ENCODE results near the gene EHMT2.

EHMT2 gene

DNA sequence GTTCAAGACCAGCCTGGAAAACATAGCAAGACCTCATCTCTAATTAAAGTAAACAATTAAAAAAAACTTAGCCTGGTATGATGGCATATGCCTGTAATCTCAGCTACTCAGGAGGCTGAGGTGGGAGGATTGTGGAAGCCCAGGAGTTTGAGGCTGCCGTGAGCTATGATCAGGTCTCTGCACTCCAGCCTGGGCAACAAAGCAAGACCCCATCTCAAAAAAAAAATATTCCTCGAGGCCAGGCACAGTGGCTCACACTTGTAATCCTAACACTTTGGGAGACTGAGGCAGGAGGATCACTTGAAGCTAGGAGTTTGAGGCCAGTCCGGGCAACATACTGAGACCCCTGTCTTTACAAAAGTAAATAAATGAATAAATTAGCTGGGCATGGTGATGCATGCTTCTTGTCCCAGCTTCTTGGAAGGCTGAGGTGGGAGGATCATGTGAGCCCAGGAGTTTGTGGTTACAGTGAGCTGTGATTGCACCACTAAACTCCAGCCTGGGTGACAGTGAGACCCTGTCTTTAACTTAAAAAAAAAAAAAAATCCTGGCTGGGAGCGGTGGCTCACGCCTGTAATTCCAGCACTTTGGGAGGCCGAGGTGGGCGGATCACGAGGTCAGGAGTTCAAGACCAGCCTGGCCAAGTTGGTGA, 20.7 kb upstream of the EHMT2 start:
- TF ChIP-seq ZNF777 (tag by site-specific recombination; IDR thresholded peaks at IDR 0.05; ENCODE audit: borderline replicate concordance) (no peak), ZNF791 (tag by site-specific recombination; IDR thresholded peaks at IDR 0.05) (no peak), ZNF426 (tag by site-specific recombination; IDR thresholded peaks at IDR 0.05) (no peak), ZSCAN16 (tag by site-specific recombination; IDR thresholded peaks at IDR 0.05) (no peak), ZNF121 (tag by site-specific recombination; IDR thresholded peaks at IDR 0.05) (peak; percentile 68; the same call in 1 of the 2 replicates), ZFHX2 (tag by site-specific recombination; conservative IDR thresholded peaks at IDR 0.05) (0 out of 2 replicates have a peak, but pooled peaks have one; percentile 14), ZNF214 (tag by site-specific recombination; IDR thresholded peaks at IDR 0.05; ENCODE audit: borderline replicate concordance) (no peak)
- TF ChIP-seq, protein P1, sequence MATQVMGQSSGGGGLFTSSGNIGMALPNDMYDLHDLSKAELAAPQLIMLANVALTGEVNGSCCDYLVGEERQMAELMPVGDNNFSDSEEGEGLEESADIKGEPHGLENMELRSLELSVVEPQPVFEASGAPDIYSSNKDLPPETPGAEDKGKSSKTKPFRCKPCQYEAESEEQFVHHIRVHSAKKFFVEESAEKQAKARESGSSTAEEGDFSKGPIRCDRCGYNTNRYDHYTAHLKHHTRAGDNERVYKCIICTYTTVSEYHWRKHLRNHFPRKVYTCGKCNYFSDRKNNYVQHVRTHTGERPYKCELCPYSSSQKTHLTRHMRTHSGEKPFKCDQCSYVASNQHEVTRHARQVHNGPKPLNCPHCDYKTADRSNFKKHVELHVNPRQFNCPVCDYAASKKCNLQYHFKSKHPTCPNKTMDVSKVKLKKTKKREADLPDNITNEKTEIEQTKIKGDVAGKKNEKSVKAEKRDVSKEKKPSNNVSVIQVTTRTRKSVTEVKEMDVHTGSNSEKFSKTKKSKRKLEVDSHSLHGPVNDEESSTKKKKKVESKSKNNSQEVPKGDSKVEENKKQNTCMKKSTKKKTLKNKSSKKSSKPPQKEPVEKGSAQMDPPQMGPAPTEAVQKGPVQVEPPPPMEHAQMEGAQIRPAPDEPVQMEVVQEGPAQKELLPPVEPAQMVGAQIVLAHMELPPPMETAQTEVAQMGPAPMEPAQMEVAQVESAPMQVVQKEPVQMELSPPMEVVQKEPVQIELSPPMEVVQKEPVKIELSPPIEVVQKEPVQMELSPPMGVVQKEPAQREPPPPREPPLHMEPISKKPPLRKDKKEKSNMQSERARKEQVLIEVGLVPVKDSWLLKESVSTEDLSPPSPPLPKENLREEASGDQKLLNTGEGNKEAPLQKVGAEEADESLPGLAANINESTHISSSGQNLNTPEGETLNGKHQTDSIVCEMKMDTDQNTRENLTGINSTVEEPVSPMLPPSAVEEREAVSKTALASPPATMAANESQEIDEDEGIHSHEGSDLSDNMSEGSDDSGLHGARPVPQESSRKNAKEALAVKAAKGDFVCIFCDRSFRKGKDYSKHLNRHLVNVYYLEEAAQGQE (tag by site-specific recombination; IDR thresholded peaks at IDR 0.05), result no peak
- TF ChIP-seq, protein P2, sequence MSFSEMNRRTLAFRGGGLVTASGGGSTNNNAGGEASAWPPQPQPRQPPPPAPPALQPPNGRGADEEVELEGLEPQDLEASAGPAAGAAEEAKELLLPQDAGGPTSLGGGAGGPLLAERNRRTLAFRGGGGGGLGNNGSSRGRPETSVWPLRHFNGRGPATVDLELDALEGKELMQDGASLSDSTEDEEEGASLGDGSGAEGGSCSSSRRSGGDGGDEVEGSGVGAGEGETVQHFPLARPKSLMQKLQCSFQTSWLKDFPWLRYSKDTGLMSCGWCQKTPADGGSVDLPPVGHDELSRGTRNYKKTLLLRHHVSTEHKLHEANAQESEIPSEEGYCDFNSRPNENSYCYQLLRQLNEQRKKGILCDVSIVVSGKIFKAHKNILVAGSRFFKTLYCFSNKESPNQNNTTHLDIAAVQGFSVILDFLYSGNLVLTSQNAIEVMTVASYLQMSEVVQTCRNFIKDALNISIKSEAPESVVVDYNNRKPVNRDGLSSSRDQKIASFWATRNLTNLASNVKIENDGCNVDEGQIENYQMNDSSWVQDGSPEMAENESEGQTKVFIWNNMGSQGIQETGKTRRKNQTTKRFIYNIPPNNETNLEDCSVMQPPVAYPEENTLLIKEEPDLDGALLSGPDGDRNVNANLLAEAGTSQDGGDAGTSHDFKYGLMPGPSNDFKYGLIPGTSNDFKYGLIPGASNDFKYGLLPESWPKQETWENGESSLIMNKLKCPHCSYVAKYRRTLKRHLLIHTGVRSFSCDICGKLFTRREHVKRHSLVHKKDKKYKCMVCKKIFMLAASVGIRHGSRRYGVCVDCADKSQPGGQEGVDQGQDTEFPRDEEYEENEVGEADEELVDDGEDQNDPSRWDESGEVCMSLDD (tag by site-specific recombination; IDR thresholded peaks at IDR 0.05), result no peak
- TF ChIP-seq, protein P3, sequence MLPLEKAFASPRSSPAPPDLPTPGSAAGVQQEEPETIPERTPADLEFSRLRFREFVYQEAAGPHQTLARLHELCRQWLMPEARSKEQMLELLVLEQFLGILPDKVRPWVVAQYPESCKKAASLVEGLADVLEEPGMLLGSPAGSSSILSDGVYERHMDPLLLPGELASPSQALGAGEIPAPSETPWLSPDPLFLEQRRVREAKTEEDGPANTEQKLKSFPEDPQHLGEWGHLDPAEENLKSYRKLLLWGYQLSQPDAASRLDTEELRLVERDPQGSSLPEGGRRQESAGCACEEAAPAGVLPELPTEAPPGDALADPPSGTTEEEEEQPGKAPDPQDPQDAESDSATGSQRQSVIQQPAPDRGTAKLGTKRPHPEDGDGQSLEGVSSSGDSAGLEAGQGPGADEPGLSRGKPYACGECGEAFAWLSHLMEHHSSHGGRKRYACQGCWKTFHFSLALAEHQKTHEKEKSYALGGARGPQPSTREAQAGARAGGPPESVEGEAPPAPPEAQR (tag by site-specific recombination; IDR thresholded peaks at IDR 0.05), result no peak
- CTCF ChIA-PET, result interaction anchor here (0.5 to 1.8 kb wide), 6 partner anchors 8 to 245 kb away, joined by 3 to 6 read pairs (median 4); no protein-coding TSS in a partner anchor
- Histone ChIP-seq H3K4me1 (ENCODE audit: control insufficient read depth, insufficient read depth, low read length) (no peaks in the 10 kb centered on the region), H3K4me3 (ENCODE audit: low read depth, low read length) (no peak overlapping the region), H3K9me3 (ENCODE audit: control insufficient read depth, insufficient read depth, low read depth, low read length) (no peaks in the 10 kb centered on the region), H3K36me3 (ENCODE audit: control insufficient read depth in 2 of 2, insufficient read depth in 1 of 2, low read length in 2 of 2) (no peaks in the 10 kb centered on the region), H3K27ac (ENCODE audit: extremely low read depth, low read depth, low read length) (no peak overlapping the region)
- POLR2A ChIA-PET, result interaction anchor here (0.7 to 1.6 kb wide), 7 partner anchors 9 to 265 kb away, joined by 3 to 11 read pairs (median 4); partner anchors contain the start of gene HSPA1B

DNA sequence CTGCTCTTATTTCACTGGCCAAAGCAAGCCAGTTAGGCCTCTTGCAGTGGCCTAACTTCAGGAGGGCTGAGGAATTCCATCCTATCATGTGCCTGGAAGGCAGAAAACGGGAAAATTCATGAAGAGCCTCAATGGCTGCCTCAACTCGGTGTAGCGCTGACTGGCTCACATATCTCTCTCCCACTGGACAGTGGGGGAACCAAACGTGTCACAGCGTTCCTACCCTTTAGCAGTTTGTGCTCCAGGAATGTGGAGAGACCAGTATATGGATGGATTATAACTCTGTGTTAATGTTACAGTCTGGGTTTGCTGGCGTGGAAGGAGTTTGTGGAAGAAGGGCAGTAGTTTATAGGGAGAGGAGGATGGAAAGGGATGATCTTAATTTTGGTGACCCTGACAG, 18.3 kb upstream of the EHMT2 start:
- H3K36me3 ChIP-seq (ENCODE audit: control insufficient read depth in 2 of 2, insufficient read depth in 1 of 2, low read length in 2 of 2), result no peaks in the 10 kb centered on the region
- ChIA-PET CTCF (interaction anchor here (0.6 to 1.0 kb wide), 3 partner anchors 8 to 1233 kb away, joined by 3 to 4 read pairs (median 3); partner anchors contain the start of gene C2), POLR2A (no interaction called here)
- peaks cover 3% of the 10 kb centered on the region; the same call in 1 of the 2 replicates for H3K4me1 ChIP-seq (ENCODE audit: control insufficient read depth, insufficient read depth, low read length)
- no peak overlapping the region for H3K4me3 ChIP-seq (ENCODE audit: low read depth, low read length)
- H3K27ac ChIP-seq (ENCODE audit: extremely low read depth, low read depth, low read length), result no peak overlapping the region
- no peaks in the 10 kb centered on the region for H3K9me3 ChIP-seq (ENCODE audit: control insufficient read depth, insufficient read depth, low read depth, low read length)
- TF ChIP-seq EGR2 (tag by site-specific recombination; IDR thresholded peaks at IDR 0.05; ENCODE audit: low read depth), result no peak
- TF ChIP-seq, protein P4, sequence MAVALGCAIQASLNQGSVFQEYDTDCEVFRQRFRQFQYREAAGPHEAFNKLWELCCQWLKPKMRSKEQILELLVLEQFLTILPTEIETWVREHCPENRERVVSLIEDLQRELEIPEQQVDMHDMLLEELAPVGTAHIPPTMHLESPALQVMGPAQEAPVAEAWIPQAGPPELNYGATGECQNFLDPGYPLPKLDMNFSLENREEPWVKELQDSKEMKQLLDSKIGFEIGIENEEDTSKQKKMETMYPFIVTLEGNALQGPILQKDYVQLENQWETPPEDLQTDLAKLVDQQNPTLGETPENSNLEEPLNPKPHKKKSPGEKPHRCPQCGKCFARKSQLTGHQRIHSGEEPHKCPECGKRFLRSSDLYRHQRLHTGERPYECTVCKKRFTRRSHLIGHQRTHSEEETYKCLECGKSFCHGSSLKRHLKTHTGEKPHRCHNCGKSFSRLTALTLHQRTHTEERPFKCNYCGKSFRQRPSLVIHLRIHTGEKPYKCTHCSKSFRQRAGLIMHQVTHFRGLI (tag by site-specific recombination; IDR thresholded peaks at IDR 0.05), result no peak
- TF ChIP-seq ZSCAN30 (tag by site-specific recombination; IDR thresholded peaks at IDR 0.05), result no peak
- no peak for TF ChIP-seq ZSCAN16 (tag by site-specific recombination; IDR thresholded peaks at IDR 0.05)
- no peak for TF ChIP-seq YY1 (tag by site-specific recombination; IDR thresholded peaks at IDR 0.05)
- TF ChIP-seq ZNF138 (tag by site-specific recombination; IDR thresholded peaks at IDR 0.05; ENCODE audit: borderline replicate concordance), result no peak
- TF ChIP-seq ZNF239 (tag by site-specific recombination; IDR thresholded peaks at IDR 0.05), result no peak
- TF ChIP-seq, protein P5, sequence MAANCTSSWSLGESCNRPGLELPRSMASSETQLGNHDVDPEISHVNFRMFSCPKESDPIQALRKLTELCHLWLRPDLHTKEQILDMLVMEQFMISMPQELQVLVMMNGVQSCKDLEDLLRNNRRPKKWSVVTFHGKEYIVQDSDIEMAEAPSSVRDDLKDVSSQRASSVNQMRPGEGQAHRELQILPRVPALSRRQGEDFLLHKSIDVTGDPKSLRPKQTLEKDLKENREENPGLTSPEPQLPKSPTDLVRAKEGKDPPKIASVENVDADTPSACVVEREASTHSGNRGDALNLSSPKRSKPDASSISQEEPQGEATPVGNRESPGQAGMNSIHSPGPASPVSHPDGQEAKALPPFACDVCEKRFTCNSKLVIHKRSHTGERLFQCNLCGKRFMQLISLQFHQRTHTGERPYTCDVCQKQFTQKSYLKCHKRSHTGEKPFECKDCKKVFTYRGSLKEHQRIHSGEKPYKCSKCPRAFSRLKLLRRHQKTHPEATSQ (tag by site-specific recombination; IDR thresholded peaks at IDR 0.05), result no peak
- no peak for TF ChIP-seq ZNF560 (tag by site-specific recombination; IDR thresholded peaks at IDR 0.05; ENCODE audit: borderline replicate concordance)
- no peak for TF ChIP-seq ZNF184 (tag by site-specific recombination; IDR thresholded peaks at IDR 0.05)
- TF ChIP-seq ZFP41 (tag by site-specific recombination; IDR thresholded peaks at IDR 0.05; ENCODE audit: borderline replicate concordance), result no peak
- no peak for TF ChIP-seq ZNF548 (tag by site-specific recombination; IDR thresholded peaks at IDR 0.05)
- TF ChIP-seq ZNF2 (tag by site-specific recombination; IDR thresholded peaks at IDR 0.05), result no peak
